Measurements from ENCODE around the gene GRPEL1. TPM values are rescaled to one million over a fixed set of nuclear protein-coding genes. Genes with fewer than 3 reads are reported as not detected.
A peak's percentile ranks its signal among the peaks of the same experiment; 100 is the strongest.

GRPEL1 gene
- total and polyA plus RNA-seq, 2 experiments from 2014 or later: 27.4 to 112 TPM

- TF ChIP-seq REST (IDR thresholded peaks at IDR 0.05; ENCODE audit: unreplicated experiment): no peak
- no peak for TF ChIP-seq ZNF331 (CRISPR knock-in tag; IDR thresholded peaks at IDR 0.05; ENCODE audit: low read depth)
- no peak for TF ChIP-seq NANOG (IDR thresholded peaks at IDR 0.05; ENCODE audit: borderline replicate concordance)
- TF ChIP-seq EZH2 (IDR thresholded peaks at IDR 0.05; ENCODE audit: low read depth, unreplicated experiment): no peak
- TF ChIP-seq ETS1 (IDR thresholded peaks at IDR 0.05): no peak
- TF ChIP-seq ZNF114 (CRISPR knock-in tag; IDR thresholded peaks at IDR 0.05): no peak
Measured at GRCh38 chr4:7049295-7049694, 18.6 kb downstream of the GRPEL1 start (continued).

GRCh38 chr4:7048642-7049041 is 19.2 kb downstream of the GRPEL1 start:
- H3K4me2 ChIP-seq: no peak overlapping the region
- peaks cover 64% of the 10 kb centered on the region for H3K79me2 ChIP-seq (replicated peaks; ENCODE audit: insufficient read depth)
- no peak overlapping the region for H2AFZ ChIP-seq
- DNase-seq (ENCODE audit: low spot score) (no peak), ATAC-seq (no peak)
- no peaks in the 10 kb centered on the region for H3K9me2 ChIP-seq (ENCODE audit: insufficient read depth)
- H3K27ac Mint-ChIP-seq: 0 out of 2 replicates have a peak overlapping the region, but pooled peaks have one; percentile 14
- no peaks in the 10 kb centered on the region; the same call in 2 of the 3 replicates for H3K36me3 Mint-ChIP-seq (ENCODE audit: low read depth)
- H3K9me3 Mint-ChIP-seq: no peaks in the 10 kb centered on the region; the same call in 1 of the 3 replicates
- 0 out of 2 replicates have a peak, but pooled peaks cover 4% of the 10 kb centered on the region for H3K4me1 ChIP-seq (ENCODE audit: insufficient read depth)
- no peak overlapping the region for H3K27ac ChIP-seq (ENCODE audit: low read depth)
- H3K4me3 ChIP-seq: no peak overlapping the region
- H3K27me3 Mint-ChIP-seq (ENCODE audit: insufficient read depth, low read depth, poor library complexity): peaks cover 12% of the 10 kb centered on the region
- no peaks in the 10 kb centered on the region for H3F3A ChIP-seq (replicated peaks; ENCODE audit: low read depth)
- no peak overlapping the region for H3K4me3 Mint-ChIP-seq
- peaks cover 8% of the 10 kb centered on the region; the same call in 1 of the 2 replicates for H3K27me3 ChIP-seq (ENCODE audit: insufficient read depth)
- peaks cover 41% of the 10 kb centered on the region for H4K20me1 ChIP-seq (replicated peaks; ENCODE audit: insufficient read depth)
- no peaks in the 10 kb centered on the region for H3K36me3 ChIP-seq (ENCODE audit: insufficient read depth)
- peaks cover 44% of the 10 kb centered on the region for H3K4me1 Mint-ChIP-seq
- no peak for TF ChIP-seq POLR2AphosphoS5 (IDR thresholded peaks at IDR 0.05; ENCODE audit: low read depth)
- TF ChIP-seq ZNF114 (CRISPR knock-in tag; IDR thresholded peaks at IDR 0.05): no peak
- TF ChIP-seq EZH2phosphoT487 (IDR thresholded peaks at IDR 0.05; ENCODE audit: unreplicated experiment): no peak
- TF ChIP-seq EZH2 (IDR thresholded peaks at IDR 0.05; ENCODE audit: low read depth, unreplicated experiment): no peak
- TF ChIP-seq CREB1 (CRISPR knock-in tag; IDR thresholded peaks at IDR 0.05; ENCODE audit: low read depth): no peak
- no peak for TF ChIP-seq JUNB (IDR thresholded peaks at IDR 0.05; ENCODE audit: unreplicated experiment)
- TF ChIP-seq ETS1 (IDR thresholded peaks at IDR 0.05): no peak
- no peak for TF ChIP-seq ZNF331 (CRISPR knock-in tag; IDR thresholded peaks at IDR 0.05; ENCODE audit: low read depth)
- TF ChIP-seq ZNF462 (CRISPR knock-in tag; IDR thresholded peaks at IDR 0.05): no peak
- no peak for TF ChIP-seq STAT1 (IDR thresholded peaks at IDR 0.05; ENCODE audit: unreplicated experiment)
- TF ChIP-seq NANOG (IDR thresholded peaks at IDR 0.05; ENCODE audit: borderline replicate concordance): no peak
